ENCODE results near the gene CBFB.

DNA sequence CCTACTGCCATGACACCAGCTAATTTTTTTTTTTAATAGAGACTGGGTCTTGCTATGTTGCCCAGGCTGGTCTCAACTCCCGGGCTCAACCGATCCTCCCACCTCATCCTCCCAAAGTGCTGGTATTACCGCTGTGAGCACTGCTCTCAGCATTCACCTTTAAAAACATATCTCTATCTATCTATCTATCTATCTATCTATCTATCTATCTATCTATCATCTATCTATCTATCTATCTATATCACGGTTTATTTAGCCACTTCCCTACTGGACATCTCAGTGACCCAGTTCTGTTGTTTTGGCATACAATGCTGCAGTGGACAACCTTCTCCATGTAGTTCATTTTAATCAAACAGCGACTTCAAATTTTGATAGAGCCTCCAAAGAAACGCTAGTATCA is 79.5 kb downstream of the CBFB start:
- TF ChIP-seq, protein P1, sequence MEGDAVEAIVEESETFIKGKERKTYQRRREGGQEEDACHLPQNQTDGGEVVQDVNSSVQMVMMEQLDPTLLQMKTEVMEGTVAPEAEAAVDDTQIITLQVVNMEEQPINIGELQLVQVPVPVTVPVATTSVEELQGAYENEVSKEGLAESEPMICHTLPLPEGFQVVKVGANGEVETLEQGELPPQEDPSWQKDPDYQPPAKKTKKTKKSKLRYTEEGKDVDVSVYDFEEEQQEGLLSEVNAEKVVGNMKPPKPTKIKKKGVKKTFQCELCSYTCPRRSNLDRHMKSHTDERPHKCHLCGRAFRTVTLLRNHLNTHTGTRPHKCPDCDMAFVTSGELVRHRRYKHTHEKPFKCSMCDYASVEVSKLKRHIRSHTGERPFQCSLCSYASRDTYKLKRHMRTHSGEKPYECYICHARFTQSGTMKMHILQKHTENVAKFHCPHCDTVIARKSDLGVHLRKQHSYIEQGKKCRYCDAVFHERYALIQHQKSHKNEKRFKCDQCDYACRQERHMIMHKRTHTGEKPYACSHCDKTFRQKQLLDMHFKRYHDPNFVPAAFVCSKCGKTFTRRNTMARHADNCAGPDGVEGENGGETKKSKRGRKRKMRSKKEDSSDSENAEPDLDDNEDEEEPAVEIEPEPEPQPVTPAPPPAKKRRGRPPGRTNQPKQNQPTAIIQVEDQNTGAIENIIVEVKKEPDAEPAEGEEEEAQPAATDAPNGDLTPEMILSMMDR (conservative IDR thresholded peaks at IDR 0.05; ENCODE audit: low read depth, low read length), result no peak
- no peak for TF ChIP-seq EZH2phosphoT487 (IDR thresholded peaks at IDR 0.05; ENCODE audit: borderline replicate concordance, low read length)

Data from PC-3 (cell line).